Ishikawa (cell line): ENCODE data around the gene SMCO1.

Experiments
- CEBPB ChIP-seq: IDR thresholded peaks from 2 replicates; pipeline ENCODE4 v1.6.1; 2012
- CREB1 ChIP-seq: IDR thresholded peaks from 2 replicates; pipeline ENCODE4 v1.6.1; 2012; ENCODE audit warnings: low read depth
- EGR1 ChIP-seq: IDR thresholded peaks from 2 replicates; pipeline ENCODE4 v1.6.1; 2012
- EP300 ChIP-seq: IDR thresholded peaks from 2 replicates; pipeline ENCODE4 v1.6.1; 2012; ENCODE audit warnings: borderline replicate concordance
- FOXM1 ChIP-seq: IDR thresholded peaks from 2 replicates; pipeline ENCODE4 v1.6.1; 2012; ENCODE audit warnings: low read depth, borderline replicate concordance
- MAX ChIP-seq: IDR thresholded peaks from 2 replicates; pipeline ENCODE4 v1.6.1; 2012
- RAD21 ChIP-seq: IDR thresholded peaks from 2 replicates; pipeline ENCODE4 v1.6.1; 2012; ENCODE audit warnings: low read depth
- REST ChIP-seq: IDR thresholded peaks from 2 replicates; pipeline ENCODE4 v1.6.1; 2012; ENCODE audit warnings: low read depth, mild to moderate bottlenecking
- TAF1 ChIP-seq: IDR thresholded peaks from 2 replicates; pipeline ENCODE4 v1.6.1; 2012; ENCODE audit warnings: low read depth, mild to moderate bottlenecking
- TCF12 ChIP-seq: IDR thresholded peaks from 2 replicates; pipeline ENCODE4 v1.6.1; 2012; ENCODE audit warnings: low read depth
- TEAD4 ChIP-seq: IDR thresholded peaks from 2 replicates; pipeline ENCODE4 v1.6.1; 2012
- USF1 ChIP-seq: IDR thresholded peaks from 2 replicates; pipeline ENCODE4 v1.6.1; 2012
- YY1 ChIP-seq: IDR thresholded peaks from 2 replicates; pipeline ENCODE4 v1.6.1; 2012; ENCODE audit warnings: low read depth
- ZBTB7A ChIP-seq: IDR thresholded peaks from 2 replicates; pipeline ENCODE4 v1.6.1; 2012; ENCODE audit warnings: low read depth

- TF ChIP-seq EP300 (no peak), REST (no peak), YY1 (no peak), MAX (no peak), TEAD4 (no peak), CEBPB (no peak), RAD21 (no peak), ZBTB7A (no peak), FOXM1 (no peak), TAF1 (no peak), USF1 (no peak), EGR1 (no peak), CREB1 (no peak), TCF12 (no peak)
These were observed 16.1 kb downstream of the SMCO1 start for GRCh38 chr3:196499061-196499460.
